GM21423 (cell line): ENCODE measurements around the gene CCDC27.

ENCODE experiments used
- ATAC-seq: cut with Tn5 transposase; IDR thresholded peaks from one replicate; pipeline ENCODE4 v1.9.1; 2021; ENCODE audit warnings: mild to moderate bottlenecking, moderate library complexity; ENCODE audit not compliant: unreplicated experiment

Gene CCDC27

GRCh38 chr1:3750741-3751140 lies 1.5 kb upstream of the CCDC27 start:
- ATAC-seq = no peak

GRCh38 chr1:3753656-3754454 lies 1.6 kb downstream of the CCDC27 start:
- no peak for ATAC-seq

- ATAC-seq = no peak
Observed at GRCh38 chr1:3756394-3756793, 4.1 kb downstream of the CCDC27 start.

- no peak for ATAC-seq
Observed at GRCh38 chr1:3759164-3759563, 6.9 kb downstream of the CCDC27 start.

- no peak for ATAC-seq
Observed at GRCh38 chr1:3759796-3760195, 7.5 kb downstream of the CCDC27 start.

- ATAC-seq = no peak
Observed at GRCh38 chr1:3761296-3762010, 9.2 kb downstream of the CCDC27 start.

GRCh38 chr1:3762151-3762872 lies 10.1 kb downstream of the CCDC27 start:
- ATAC-seq = no peak

GRCh38 chr1:3762873-3763228 lies 10.6 kb downstream of the CCDC27 start:
- ATAC-seq = no peak

- no peak for ATAC-seq
Observed at GRCh38 chr1:3763351-3764125, 11.3 kb downstream of the CCDC27 start.

- ATAC-seq = no peak
Observed at GRCh38 chr1:3767328-3767925, 15.2 kb downstream of the CCDC27 start.

- no peak for ATAC-seq
Observed at GRCh38 chr1:3768811-3769390, 16.7 kb downstream of the CCDC27 start.

- ATAC-seq = no peak
Observed at GRCh38 chr1:3770047-3770765, 18.0 kb downstream of the CCDC27 start.

- no peak for ATAC-seq
Observed at GRCh38 chr1:3771108-3772026, 19.1 kb downstream of the CCDC27 start.

- ATAC-seq = peak; percentile 72
Observed at GRCh38 chr1:3772027-3772714, 19.9 kb downstream of the CCDC27 start.

GRCh38 chr1:3772715-3773571 lies 20.7 kb downstream of the CCDC27 start, which contains the start of gene SMIM1:
Gene SMIM1 (plus strand): TSS chr1:3772749. CDS start chr1:3775374, 2,625 bp downstream.
- peak; percentile 21 for ATAC-seq

- no peak for ATAC-seq
Observed at GRCh38 chr1:3773572-3774275, 21.5 kb downstream of the CCDC27 start.
